Cardiac fibroblast (primary cell): ENCODE results near the gene PIM2.

Experiments used
- DNase-seq, 2 donors: peaks; one replicate each; pipeline versions ENCODE4 v3.0.0 to v3.0.0-alpha.2; 2010; ENCODE audit warnings: low read depth in 2 of 2
- H3K4me3 ChIP-seq, 2 donors: replicated peaks in 1 of 2; 1 replicate in 1 of 2; 2 replicates in 1 of 2; pipeline ENCODE4 v1.5.1; 2011; ENCODE audit warnings: low read depth in 2 of 2, low read length in 2 of 2, mild to moderate bottlenecking in 2 of 2, moderate library complexity in 1 of 2
- TF ChIP-seq, protein P1 (sequence below): IDR thresholded peaks from one replicate; pipeline ENCODE4 v1.5.1; 2011; ENCODE audit warnings: low read depth, mild to moderate bottlenecking, low read length, inconsistent platforms

The PIM2 gene

DNA sequence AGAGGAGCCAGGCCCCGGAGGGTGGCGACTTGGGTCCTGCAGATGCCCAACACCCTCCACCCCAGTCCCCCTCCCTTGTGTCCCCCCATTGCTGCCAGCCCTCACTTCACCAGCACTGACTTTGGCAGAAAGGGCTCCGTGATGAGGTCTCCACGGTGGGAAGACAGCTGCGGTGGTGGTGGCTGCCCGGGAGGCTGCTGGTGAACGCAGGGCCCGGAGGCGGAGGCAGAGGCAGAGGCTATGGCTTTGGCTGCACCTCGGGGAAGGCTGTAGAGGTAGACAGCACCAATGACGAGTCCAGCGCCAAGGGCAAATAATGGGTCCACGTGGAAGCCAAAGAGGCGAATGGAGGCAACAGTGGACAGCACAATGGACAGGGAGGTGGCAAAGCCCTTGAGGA, 14.2 kb downstream of the PIM2 start:
- DNase-seq: no peak
- H3K4me3 ChIP-seq: no peak overlapping the region
- TF ChIP-seq, protein P1, sequence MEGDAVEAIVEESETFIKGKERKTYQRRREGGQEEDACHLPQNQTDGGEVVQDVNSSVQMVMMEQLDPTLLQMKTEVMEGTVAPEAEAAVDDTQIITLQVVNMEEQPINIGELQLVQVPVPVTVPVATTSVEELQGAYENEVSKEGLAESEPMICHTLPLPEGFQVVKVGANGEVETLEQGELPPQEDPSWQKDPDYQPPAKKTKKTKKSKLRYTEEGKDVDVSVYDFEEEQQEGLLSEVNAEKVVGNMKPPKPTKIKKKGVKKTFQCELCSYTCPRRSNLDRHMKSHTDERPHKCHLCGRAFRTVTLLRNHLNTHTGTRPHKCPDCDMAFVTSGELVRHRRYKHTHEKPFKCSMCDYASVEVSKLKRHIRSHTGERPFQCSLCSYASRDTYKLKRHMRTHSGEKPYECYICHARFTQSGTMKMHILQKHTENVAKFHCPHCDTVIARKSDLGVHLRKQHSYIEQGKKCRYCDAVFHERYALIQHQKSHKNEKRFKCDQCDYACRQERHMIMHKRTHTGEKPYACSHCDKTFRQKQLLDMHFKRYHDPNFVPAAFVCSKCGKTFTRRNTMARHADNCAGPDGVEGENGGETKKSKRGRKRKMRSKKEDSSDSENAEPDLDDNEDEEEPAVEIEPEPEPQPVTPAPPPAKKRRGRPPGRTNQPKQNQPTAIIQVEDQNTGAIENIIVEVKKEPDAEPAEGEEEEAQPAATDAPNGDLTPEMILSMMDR: no peak

DNA sequence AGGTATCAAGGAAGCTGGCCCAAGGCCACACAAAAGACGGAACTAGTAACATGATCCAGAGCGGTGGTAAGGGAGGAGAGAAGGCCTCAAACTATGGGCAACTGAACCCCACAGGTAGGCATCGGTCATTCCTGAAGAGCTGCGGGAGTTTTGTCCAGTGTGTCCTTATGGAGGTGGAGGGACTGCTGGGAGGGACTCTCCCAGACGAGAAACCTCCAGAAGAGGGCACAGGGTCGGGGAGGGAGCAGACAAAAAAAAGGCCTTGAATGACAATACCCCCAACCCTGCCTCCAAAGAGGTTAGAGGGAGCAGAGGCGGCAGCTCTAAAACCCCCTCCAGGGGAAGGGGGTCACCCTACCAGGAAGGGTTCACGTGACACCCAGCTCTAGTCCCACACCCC, 14.6 kb downstream of the PIM2 start:
- no peak overlapping the region for H3K4me3 ChIP-seq
- TF ChIP-seq, protein P1: no peak
- no peak for DNase-seq

DNA sequence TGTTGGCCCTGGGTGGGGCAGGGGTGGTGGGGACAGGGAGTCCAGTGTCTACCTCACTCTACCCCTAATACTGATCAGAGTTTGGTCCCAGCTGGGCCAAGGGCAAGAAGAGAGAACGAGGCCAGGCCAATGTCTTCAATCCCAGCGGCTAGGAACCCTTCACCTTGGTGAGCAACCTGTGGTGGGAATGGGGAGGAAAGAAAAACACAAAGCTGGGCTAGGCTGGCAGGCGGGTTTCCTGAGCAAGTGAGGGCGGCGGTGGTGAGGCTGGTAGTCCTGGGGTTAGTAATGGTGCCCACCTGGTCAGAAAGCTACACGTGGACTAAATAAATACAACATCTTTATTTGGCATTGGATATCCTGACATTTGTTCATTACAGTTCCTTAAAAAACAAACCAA, 15.5 kb downstream of the PIM2 start:
- TF ChIP-seq, protein P1: no peak
- DNase-seq: no peak
- no peak overlapping the region for H3K4me3 ChIP-seq

DNA sequence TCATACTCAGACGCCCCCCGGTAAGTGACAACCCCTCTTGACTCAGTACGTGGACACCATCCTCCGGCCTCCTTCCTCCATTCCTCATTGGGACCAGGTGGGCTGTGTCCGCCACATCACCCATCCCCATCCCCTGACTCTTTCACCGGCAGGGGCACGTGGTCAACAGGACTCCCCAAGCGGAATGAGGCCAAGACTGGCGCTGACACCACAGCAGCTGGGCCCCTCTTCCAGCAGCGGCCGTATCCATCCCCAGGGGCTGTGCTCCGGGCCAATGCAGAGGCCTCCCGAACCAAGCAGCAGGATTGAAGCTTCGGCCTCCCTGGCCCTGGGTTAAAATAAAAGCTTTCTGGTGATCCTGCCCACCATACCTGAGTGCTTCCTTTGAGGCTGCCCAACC, 16.0 kb downstream of the PIM2 start:
- H3K4me3 ChIP-seq: no peak overlapping the region
- no peak for DNase-seq
- TF ChIP-seq, protein P1: no peak

DNA sequence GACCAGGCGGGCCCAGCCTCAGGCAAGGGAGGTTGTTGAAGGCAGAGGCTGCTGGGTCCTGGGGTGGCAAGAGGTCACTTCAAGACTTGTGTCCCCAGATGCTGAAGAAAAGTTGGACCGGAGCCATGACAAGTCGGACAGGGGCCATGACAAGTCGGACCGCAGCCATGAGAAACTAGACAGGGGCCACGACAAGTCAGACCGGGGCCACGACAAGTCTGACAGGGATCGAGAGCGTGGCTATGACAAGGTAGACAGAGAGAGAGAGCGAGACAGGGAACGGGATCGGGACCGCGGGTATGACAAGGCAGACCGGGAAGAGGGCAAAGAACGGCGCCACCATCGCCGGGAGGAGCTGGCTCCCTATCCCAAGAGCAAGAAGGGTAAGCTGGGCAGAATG, 16.7 kb downstream of the PIM2 start:
- TF ChIP-seq, protein P1: no peak
- no peak overlapping the region for H3K4me3 ChIP-seq
- no peak for DNase-seq

DNA sequence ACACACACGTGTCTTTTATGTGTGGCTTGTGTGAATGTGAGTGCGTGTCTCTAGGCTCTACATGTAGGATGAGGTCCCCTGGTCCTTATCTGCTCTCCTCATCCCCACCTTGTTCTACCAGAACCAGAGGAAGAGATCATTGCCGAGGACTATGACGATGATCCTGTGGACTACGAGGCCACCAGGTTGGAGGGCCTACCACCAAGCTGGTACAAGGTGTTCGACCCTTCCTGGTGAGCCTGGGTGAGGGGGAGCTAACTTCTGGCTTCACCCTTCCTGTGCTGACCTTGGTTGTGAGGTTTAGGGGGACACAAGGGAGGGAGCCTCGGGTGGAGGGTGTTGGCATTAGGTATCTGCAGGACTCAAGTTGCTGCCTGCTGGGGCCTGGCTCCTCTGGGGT, 17.8 kb downstream of the PIM2 start:
- no peak for DNase-seq
- TF ChIP-seq, protein P1: no peak
- no peak overlapping the region for H3K4me3 ChIP-seq

DNA sequence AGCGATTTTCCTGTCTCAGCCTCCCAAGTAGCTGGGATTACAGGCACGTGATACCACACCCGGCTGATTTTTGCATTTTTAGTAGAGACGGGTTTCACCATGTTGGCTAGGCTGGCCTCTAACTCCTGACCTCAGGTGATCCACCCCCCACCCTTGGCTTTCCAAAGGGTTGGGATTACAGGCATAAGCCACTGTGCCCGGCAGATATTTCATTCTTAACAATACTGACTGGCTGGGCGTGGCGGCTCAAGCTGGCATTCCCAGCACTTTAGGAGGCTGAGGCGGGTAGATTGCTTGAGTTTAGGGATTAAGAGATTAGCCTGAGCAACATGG, 19.8 kb downstream of the PIM2 start:
- H3K4me3 ChIP-seq: no peak overlapping the region
- DNase-seq: no peak
- TF ChIP-seq, protein P1: no peak
